GM06990 (cell line): ENCODE data around the gene MED28.

Source experiments
- DNase-seq: peaks from one replicate; pipeline ENCODE4 v3.0.0-alpha.2; 2011; ENCODE audit not compliant: insufficient read length; ENCODE audit errors: extremely low read depth
- H3K27me3 ChIP-seq: replicated peaks from 2 replicates; pipeline ENCODE4 v1.6.0; 2011; ENCODE audit warnings: low read length; ENCODE audit not compliant: control insufficient read depth, insufficient read depth
- H3K36me3 ChIP-seq: 2 replicates; pipeline ENCODE4 v1.5.1; 2011; ENCODE audit warnings: low read length; ENCODE audit not compliant: control insufficient read depth, insufficient read depth
- H3K4me3 ChIP-seq: replicated peaks from 2 replicates; pipeline ENCODE4 v1.5.1; 2011; ENCODE audit warnings: low read depth, mild to moderate bottlenecking, control low read depth, low read length
- TF ChIP-seq, protein P1 (sequence below): IDR thresholded peaks from 2 replicates; pipeline ENCODE4 v1.5.1; 2011; ENCODE audit warnings: low read length, control low read depth, mild to moderate bottlenecking, inconsistent platforms; ENCODE audit not compliant: insufficient read depth, poor library complexity, severe bottlenecking

The MED28 gene

DNA sequence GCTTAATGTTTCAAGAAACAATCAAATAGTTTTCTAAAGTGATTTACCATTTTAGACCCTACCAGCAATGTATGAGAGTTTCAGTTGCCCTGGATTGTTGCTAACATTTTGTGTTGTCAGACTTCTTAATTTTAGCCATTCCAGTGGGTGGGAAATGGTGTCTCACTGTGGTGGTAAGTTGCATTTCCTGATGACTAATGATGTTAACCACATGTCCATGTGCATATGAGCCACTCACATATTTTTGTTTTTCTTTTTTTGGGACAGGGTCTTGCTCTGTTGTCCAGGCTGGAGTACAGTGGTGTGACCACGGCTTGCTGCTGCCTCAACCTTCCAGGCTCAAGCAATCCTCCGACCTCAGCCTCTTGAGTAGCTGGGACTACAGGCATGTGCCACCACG is 48.3 kb downstream of the MED28 start:
- H3K4me3 ChIP-seq: no peak overlapping the region
- DNase-seq: no peak
- H3K36me3 ChIP-seq: no peaks in the 10 kb centered on the region
- H3K27me3 ChIP-seq: no peaks in the 10 kb centered on the region
- TF ChIP-seq, protein P1, sequence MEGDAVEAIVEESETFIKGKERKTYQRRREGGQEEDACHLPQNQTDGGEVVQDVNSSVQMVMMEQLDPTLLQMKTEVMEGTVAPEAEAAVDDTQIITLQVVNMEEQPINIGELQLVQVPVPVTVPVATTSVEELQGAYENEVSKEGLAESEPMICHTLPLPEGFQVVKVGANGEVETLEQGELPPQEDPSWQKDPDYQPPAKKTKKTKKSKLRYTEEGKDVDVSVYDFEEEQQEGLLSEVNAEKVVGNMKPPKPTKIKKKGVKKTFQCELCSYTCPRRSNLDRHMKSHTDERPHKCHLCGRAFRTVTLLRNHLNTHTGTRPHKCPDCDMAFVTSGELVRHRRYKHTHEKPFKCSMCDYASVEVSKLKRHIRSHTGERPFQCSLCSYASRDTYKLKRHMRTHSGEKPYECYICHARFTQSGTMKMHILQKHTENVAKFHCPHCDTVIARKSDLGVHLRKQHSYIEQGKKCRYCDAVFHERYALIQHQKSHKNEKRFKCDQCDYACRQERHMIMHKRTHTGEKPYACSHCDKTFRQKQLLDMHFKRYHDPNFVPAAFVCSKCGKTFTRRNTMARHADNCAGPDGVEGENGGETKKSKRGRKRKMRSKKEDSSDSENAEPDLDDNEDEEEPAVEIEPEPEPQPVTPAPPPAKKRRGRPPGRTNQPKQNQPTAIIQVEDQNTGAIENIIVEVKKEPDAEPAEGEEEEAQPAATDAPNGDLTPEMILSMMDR: no peak

DNA sequence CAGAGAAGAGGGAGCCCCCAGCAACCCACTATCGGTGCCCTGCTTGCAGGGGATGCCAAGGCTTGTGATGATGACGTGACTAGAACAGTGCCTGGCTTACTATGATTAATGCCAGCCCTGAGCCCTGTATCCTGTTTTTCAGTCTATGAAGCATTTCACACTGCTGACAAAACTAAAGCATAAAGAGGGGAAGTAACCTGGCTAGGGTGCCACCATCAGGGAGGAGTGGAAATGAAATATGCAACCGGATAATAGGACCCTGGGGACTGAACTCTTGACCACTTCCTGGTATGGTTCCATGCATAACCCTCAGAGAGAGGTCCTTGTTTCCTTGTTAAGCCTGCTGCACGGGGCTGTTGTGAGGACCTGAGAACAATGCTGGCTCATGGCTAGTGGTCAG is 50.3 kb downstream of the MED28 start:
- H3K27me3 ChIP-seq: no peaks in the 10 kb centered on the region
- H3K36me3 ChIP-seq: no peaks in the 10 kb centered on the region
- no peak overlapping the region for H3K4me3 ChIP-seq
- TF ChIP-seq, protein P1: no peak
- peak; percentile 44 for DNase-seq

DNA sequence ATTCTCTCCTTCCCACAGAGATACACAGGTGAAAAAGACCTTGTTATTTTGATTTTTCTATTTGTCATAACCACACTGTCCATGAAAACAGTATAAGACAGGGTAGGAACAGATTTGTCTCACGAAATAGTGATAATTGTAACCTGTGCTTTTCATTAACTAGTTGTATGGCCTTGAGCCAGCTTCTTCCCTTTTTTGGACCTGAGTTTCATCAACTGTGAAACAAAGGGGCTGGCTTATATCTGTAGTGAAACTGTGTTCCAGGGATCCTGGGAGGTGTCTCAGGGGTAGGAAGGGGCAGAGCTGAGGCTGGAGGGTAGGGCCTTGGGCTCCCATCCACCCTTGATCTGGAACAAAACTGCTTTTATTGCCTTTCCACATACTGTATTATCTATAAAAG is 50.9 kb downstream of the MED28 start:
- Histone ChIP-seq H3K4me3 (no peak overlapping the region), H3K36me3 (no peaks in the 10 kb centered on the region), H3K27me3 (no peaks in the 10 kb centered on the region)
- TF ChIP-seq, protein P1: no peak
- no peak for DNase-seq

DNA sequence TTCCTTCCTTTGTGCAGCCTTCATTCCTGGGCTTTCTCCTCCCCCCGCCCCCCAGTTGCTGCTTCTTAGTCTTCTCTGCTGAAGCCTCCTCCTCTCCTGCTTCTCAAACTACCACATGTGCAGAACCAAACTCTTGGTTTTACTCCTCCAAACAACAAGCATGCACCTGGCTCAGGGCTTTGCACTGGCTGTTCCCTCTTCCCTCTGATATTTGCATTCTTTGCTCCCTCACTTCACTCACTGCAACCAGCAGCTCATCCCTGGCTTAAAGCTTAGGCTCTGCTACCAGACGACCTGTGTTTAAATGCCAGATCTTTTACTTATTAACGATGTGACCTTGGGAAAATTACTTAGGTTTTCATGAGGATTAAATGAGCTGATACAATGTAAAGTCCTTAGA is 51.4 kb downstream of the MED28 start:
- TF ChIP-seq, protein P1: no peak
- H3K4me3 ChIP-seq: no peak overlapping the region
- no peak for DNase-seq
- no peaks in the 10 kb centered on the region for H3K36me3 ChIP-seq
- no peaks in the 10 kb centered on the region for H3K27me3 ChIP-seq

DNA sequence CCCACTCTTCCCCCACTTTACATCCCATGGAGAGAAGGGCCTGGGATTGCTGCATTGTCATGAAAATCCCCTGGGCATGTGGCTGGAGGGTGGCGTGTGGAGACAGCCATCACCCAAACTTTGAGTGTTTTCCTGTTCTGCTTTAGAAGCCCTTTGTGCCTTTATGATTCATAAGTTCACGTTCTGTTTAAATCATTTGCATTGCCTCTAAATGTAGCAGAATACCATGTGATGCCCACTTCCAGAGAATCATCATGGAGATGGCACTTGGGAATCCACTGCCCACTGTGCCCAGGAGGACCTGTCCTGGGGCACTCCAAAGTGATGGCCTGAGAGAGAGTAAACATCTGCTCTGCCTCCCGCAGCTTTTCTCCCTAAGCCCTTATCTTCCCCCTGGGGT is 52.8 kb downstream of the MED28 start:
- no peaks in the 10 kb centered on the region for H3K27me3 ChIP-seq
- no peak for DNase-seq
- TF ChIP-seq, protein P1: no peak
- H3K36me3 ChIP-seq: no peaks in the 10 kb centered on the region
- no peak overlapping the region for H3K4me3 ChIP-seq

DNA sequence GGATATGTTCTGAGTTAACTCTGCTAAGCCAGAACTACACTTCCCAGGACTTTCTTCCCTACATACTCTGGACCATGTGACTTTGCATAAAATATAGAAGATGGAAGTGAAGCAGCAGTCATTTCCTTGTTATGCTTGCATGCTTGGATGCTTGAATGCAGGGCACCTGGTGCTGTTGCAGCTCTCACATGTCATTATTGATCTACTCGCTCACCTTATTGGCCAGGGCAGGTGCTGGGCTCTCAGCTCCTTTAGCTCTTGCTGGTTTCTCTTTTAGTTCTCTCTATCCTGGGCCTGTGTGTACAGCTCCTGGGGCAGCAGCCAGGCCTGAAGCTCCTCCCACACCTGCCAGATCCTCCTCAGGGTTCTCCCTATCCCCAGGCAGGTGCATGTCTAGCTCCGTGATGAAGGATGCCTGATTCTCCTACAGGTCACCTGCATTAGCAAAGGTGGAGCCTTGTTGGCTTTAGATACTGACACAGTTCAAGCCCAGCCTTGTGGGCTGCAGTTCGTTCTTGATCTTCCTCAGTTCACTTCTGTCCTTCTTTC is 53.3 kb downstream of the MED28 start:
- TF ChIP-seq, protein P1: no peak
- no peak for DNase-seq
- Histone ChIP-seq H3K4me3 (no peak overlapping the region), H3K36me3 (no peaks in the 10 kb centered on the region), H3K27me3 (no peaks in the 10 kb centered on the region)
